GM18951 (cell line): Measurements from ENCODE around the gene MAPK4.
"Not testable (repeated sequence)": the region's sequence is repeated elsewhere in the genome, so short reads cannot be mapped to it uniquely, and the experiment has no call there.

Experiments
- POLR2A ChIP-seq: IDR thresholded peaks from 4 replicates; pipeline ENCODE4 v1.6.1; 2011; ENCODE audit warnings: mild to moderate bottlenecking; ENCODE audit not compliant: insufficient read length, insufficient read depth; ENCODE audit errors: extremely low read depth
- in situ Hi-C: fragments of 300-500 bp; cut with MboI; formaldehyde crosslinking; loops from one replicate; pipeline ENCODE4 v1.12.0; 2022; ENCODE audit warnings: low sequenced_read_pairs, mixed read lengths, inconsistent platforms; ENCODE audit not compliant: unreplicated experiment

MAPK4 gene

GRCh38 chr18:50559752-50560680 is at the start of gene MAPK4:
Gene MAPK4 (plus strand): TSS chr18:50560087. CDS start chr18:50663959, 103,872 bp downstream.
- no peak for TF ChIP-seq POLR2A
- in situ Hi-C loops = no loop called here

GRCh38 chr18:50517277-50517676 is 42.6 kb upstream of the MAPK4 start:
- in situ Hi-C loops = not testable (repeated sequence)

GRCh38 chr18:50518787-50519546 is 40.9 kb upstream of the MAPK4 start:
- TF ChIP-seq POLR2A = no peak
- in situ Hi-C loops = no loop called here

- in situ Hi-C loops = no loop called here
- TF ChIP-seq POLR2A = no peak
Observed at GRCh38 chr18:50523165-50523564, 36.7 kb upstream of the MAPK4 start.

- in situ Hi-C loops = no loop called here
- TF ChIP-seq POLR2A = no peak
Observed at GRCh38 chr18:50527636-50528307, 32.1 kb upstream of the MAPK4 start.

- in situ Hi-C loops = no loop called here
- TF ChIP-seq POLR2A = no peak
Observed at GRCh38 chr18:50528806-50529205, 31.1 kb upstream of the MAPK4 start.

- in situ Hi-C loops = not testable (repeated sequence)
Observed at GRCh38 chr18:50533822-50534221, 26.1 kb upstream of the MAPK4 start.

- in situ Hi-C loops = not testable (repeated sequence)
Observed at GRCh38 chr18:50544476-50544875, 15.4 kb upstream of the MAPK4 start.

- TF ChIP-seq POLR2A = no peak
- in situ Hi-C loops = no loop called here
Observed at GRCh38 chr18:50545936-50546335, 14.0 kb upstream of the MAPK4 start.

- no peak for TF ChIP-seq POLR2A
- in situ Hi-C loops = no loop called here
Observed at GRCh38 chr18:50548160-50548559, 11.7 kb upstream of the MAPK4 start.

- in situ Hi-C loops = not testable (repeated sequence)
Observed at GRCh38 chr18:50551651-50552050, 8.2 kb upstream of the MAPK4 start.

- no peak for TF ChIP-seq POLR2A
- in situ Hi-C loops = no loop called here
Observed at GRCh38 chr18:50558157-50558556, 1.7 kb upstream of the MAPK4 start.

- no peak for TF ChIP-seq POLR2A
- in situ Hi-C loops = no loop called here
Observed at GRCh38 chr18:50558948-50559751, 737 bp upstream of the MAPK4 start.
